PC-9 (cell line): Measurements from ENCODE around the gene MLXIPL. TPM values are rescaled to one million over a fixed set of nuclear protein-coding genes. Genes with fewer than 3 reads are reported as not detected.

Experiments used
- BruUV-seq: library from RNA; stranded (reverse); fragments of 400-500 nt; replicated peaks from 2 replicates; lab custom pipeline; 2021; lab: Mats Ljungman, UMichigan
- CTCF ChIA-PET: fragments of 300-600 bp; sonication (Branson Sonifier 250); formaldehyde crosslinking; loops from one replicate; lab custom pipeline; 2022; ENCODE audit warnings: antibody characterized with exemption; lab: Charles Lee
- POLR2A ChIA-PET: fragments of 300-600 bp; sonication (Branson Sonifier 250); formaldehyde crosslinking; loops from one replicate; lab custom pipeline; 2022; ENCODE audit warnings: antibody characterized with exemption; ENCODE audit not compliant: unreplicated experiment; lab: Charles Lee
- DNase-seq, 2 experiments: peaks; one replicate each; pipeline versions ENCODE4 v3.0.0 to v3.0.0-alpha.2; 2015 to 2022; ENCODE audit warnings: mixed read lengths in 1 of 2
- H2AFZ ChIP-seq: fragments of 200-600 bp; sonication (generic); 2 replicates; pipeline ENCODE4 v1.8.1; 2017; ENCODE audit warnings: antibody characterized with exemption
- H3F3A ChIP-seq: fragments of 200-600 bp; sonication (generic); 2 replicates; pipeline ENCODE4 v1.8.1; 2017; ENCODE audit warnings: antibody characterized with exemption, mild to moderate bottlenecking, low read depth; ENCODE audit not compliant: insufficient read depth
- H3K27ac ChIP-seq: fragments of 200-600 bp; sonication (generic); 2 replicates; pipeline ENCODE4 v1.6.1; 2016; ENCODE audit warnings: mixed run types
- H3K27me3 ChIP-seq: fragments of 200-600 bp; sonication (generic); 2 replicates; pipeline ENCODE4 v1.6.1; 2016; ENCODE audit warnings: low read depth, mixed run types; ENCODE audit not compliant: insufficient read depth
- H3K36me3 ChIP-seq: fragments of 200-600 bp; sonication (generic); 2 replicates; pipeline ENCODE4 v1.6.1; 2016; ENCODE audit warnings: low read depth, mixed run types
- H3K4me1 ChIP-seq: fragments of 200-600 bp; sonication (generic); replicated peaks from 2 replicates; pipeline ENCODE4 v1.6.1; 2016; ENCODE audit warnings: mixed run types; ENCODE audit not compliant: insufficient read depth
- H3K4me2 ChIP-seq: fragments of 200-600 bp; sonication (generic); 2 replicates; pipeline ENCODE4 v1.6.1; 2017; ENCODE audit warnings: mixed run types
- H3K4me3 ChIP-seq: fragments of 200-600 bp; sonication (generic); 2 replicates; pipeline ENCODE4 v1.6.1; 2016; ENCODE audit warnings: mixed run types
- H3K79me2 ChIP-seq: fragments of 200-600 bp; sonication (generic); 2 replicates; pipeline ENCODE4 v1.6.1; 2017; ENCODE audit warnings: low read depth, mixed run types
- H3K9me2 ChIP-seq: fragments of 200-600 bp; sonication (generic); 2 replicates; pipeline ENCODE4 v1.8.1; 2017; ENCODE audit warnings: mild to moderate bottlenecking; ENCODE audit not compliant: insufficient read depth
- H3K9me3 ChIP-seq: fragments of 200-600 bp; sonication (generic); 2 replicates; pipeline ENCODE4 v1.8.1; 2016; ENCODE audit warnings: low read depth; ENCODE audit not compliant: insufficient read depth
- H4K20me1 ChIP-seq: fragments of 200-600 bp; sonication (generic); 2 replicates; pipeline ENCODE4 v1.8.1; 2017; ENCODE audit not compliant: insufficient read depth
- CTCF ChIP-seq: fragments of 200-600 bp; sonication (generic); conservative IDR thresholded peaks from 2 replicates; pipeline ENCODE4 v1.6.1; 2017; ENCODE audit warnings: mixed run types, antibody characterized with exemption, mild to moderate bottlenecking, moderate library complexity
- EZH2 ChIP-seq: fragments of 200-600 bp; sonication (generic); IDR thresholded peaks from 2 replicates; pipeline ENCODE4 v1.8.0; 2017; ENCODE audit warnings: antibody characterized with exemption, low read depth
- intact Hi-C: fragments of 100-400 bp; cut with micrococcal nuclease; formaldehyde crosslinking; loops from one replicate; pipeline ENCODE4 v1.10.0; 2022; ENCODE audit not compliant: unreplicated experiment
- total RNA-seq: library from RNA; stranded (reverse); gene quantifications from 2 replicates; pipeline ENCODE4 v1.2.3, GENCODE V29; 2021

Gene MLXIPL
- total RNA-seq, 1 experiment from 2014 or later: 24.9 TPM

- no peaks in the 10 kb centered on the region for H3K9me3 ChIP-seq
- no peak for DNase-seq
- ChIA-PET POLR2A (no interaction called here), CTCF (no interaction called here)
- H2AFZ ChIP-seq: no peak overlapping the region
- no peaks in the 10 kb centered on the region for H3K4me1 ChIP-seq
- H3K4me2 ChIP-seq: no peak overlapping the region
- H3K9me2 ChIP-seq: no peaks in the 10 kb centered on the region
- H4K20me1 ChIP-seq: peaks cover 58% of the 10 kb centered on the region
- no peak overlapping the region for H3K27ac ChIP-seq
- intact Hi-C loops: no loop called here
- H3F3A ChIP-seq: 0 out of 2 replicates have a peak, but pooled peaks cover 4% of the 10 kb centered on the region
- 0 out of 2 replicates have a peak, but pooled peaks cover 4% of the 10 kb centered on the region for H3K36me3 ChIP-seq
- TF ChIP-seq CTCF (no peak), EZH2 (no peak)
- no peak overlapping the region for H3K4me3 ChIP-seq
- peaks cover 80% of the 10 kb centered on the region for H3K79me2 ChIP-seq
- BruUV-seq: no TSS peak
- H3K27me3 ChIP-seq: no peaks in the 10 kb centered on the region
Observed at GRCh38 chr7:73549176-73549575, 75.1 kb downstream of the MLXIPL start.

- intact Hi-C loops: no loop called here
- Histone ChIP-seq H3K4me1 (no peaks in the 10 kb centered on the region), H3K4me3 (no peak overlapping the region), H2AFZ (no peak overlapping the region), H3K9me3 (no peaks in the 10 kb centered on the region), H3K9me2 (no peaks in the 10 kb centered on the region), H3F3A (0 out of 2 replicates have a peak, but pooled peaks cover 4% of the 10 kb centered on the region), H3K79me2 (peaks cover 66% of the 10 kb centered on the region), H3K27me3 (no peaks in the 10 kb centered on the region), H3K27ac (no peak overlapping the region), H3K4me2 (no peak overlapping the region), H3K36me3 (0 out of 2 replicates have a peak, but pooled peaks cover 4% of the 10 kb centered on the region), H4K20me1 (peaks cover 52% of the 10 kb centered on the region)
- ChIA-PET POLR2A (interaction anchor here (0.6 kb wide), 1 partner anchor 25 kb away, joined by 5 read pairs; no protein-coding TSS in a partner anchor), CTCF (no interaction called here)
- no peak for DNase-seq
- no TSS peak for BruUV-seq
- TF ChIP-seq CTCF: no peak
- no peak for TF ChIP-seq EZH2
Observed at GRCh38 chr7:73547841-73548240, 76.5 kb downstream of the MLXIPL start.

- CTCF ChIA-PET: no interaction called here
Observed at GRCh38 chr7:73544678-73545077, 79.6 kb downstream of the MLXIPL start.

More at GRCh38 chr7:73544678-73545077, 79.6 kb downstream of the MLXIPL start:
- H3K9me2 ChIP-seq: no peaks in the 10 kb centered on the region
- no peak overlapping the region for H3K4me2 ChIP-seq
- no peaks in the 10 kb centered on the region for H3K4me1 ChIP-seq
- H3K79me2 ChIP-seq: peaks cover 45% of the 10 kb centered on the region
- peaks cover 14% of the 10 kb centered on the region; the same call in 1 of the 2 replicates for H3K36me3 ChIP-seq
- peaks cover 43% of the 10 kb centered on the region for H4K20me1 ChIP-seq
- H3K9me3 ChIP-seq: no peaks in the 10 kb centered on the region
- H3K4me3 ChIP-seq: no peak overlapping the region
- no peak for TF ChIP-seq CTCF
- TF ChIP-seq EZH2: no peak
- BruUV-seq: no TSS peak
- POLR2A ChIA-PET: no interaction called here
- no peaks in the 10 kb centered on the region for H3K27me3 ChIP-seq
- intact Hi-C loops: no loop called here
- no peak overlapping the region for H3K27ac ChIP-seq
- no peak for DNase-seq
- H2AFZ ChIP-seq: no peak overlapping the region
- H3F3A ChIP-seq: 0 out of 2 replicates have a peak, but pooled peaks cover 4% of the 10 kb centered on the region

Other genes starting within 250 kb of the MLXIPL start
- 0.92 and 1.3 TPM in 2 replicates for gene FZD9, start 190.7 kb downstream of the MLXIPL start, total RNA-seq
- 73.6 and 88.4 TPM in 2 replicates for gene BAZ1B, start 102.2 kb downstream of the MLXIPL start, total RNA-seq
- gene BCL7B, start 66.8 kb downstream of the MLXIPL start, total RNA-seq: 57.1 and 70.4 TPM in 2 replicates
- gene TBL2, start 45.9 kb downstream of the MLXIPL start, total RNA-seq: 43.9 and 49.2 TPM in 2 replicates
- gene VPS37D, start 43.3 kb upstream of the MLXIPL start, total RNA-seq: 8.3 and 12.4 TPM in 2 replicates
- gene DNAJC30, start 58.9 kb upstream of the MLXIPL start, total RNA-seq: 8.0 and 9.5 TPM in 2 replicates
- gene BUD23, start 59.1 kb upstream of the MLXIPL start, total RNA-seq: 122 and 158 TPM in 2 replicates
- 39.1 and 40.5 TPM in 2 replicates for gene STX1A, start 95.1 kb upstream of the MLXIPL start, total RNA-seq
- gene ABHD11, start 114.3 kb upstream of the MLXIPL start, total RNA-seq: 74.4 and 92.6 TPM in 2 replicates
- gene CLDN3, start 145.7 kb upstream of the MLXIPL start, total RNA-seq: 31.3 and 45.2 TPM in 2 replicates
- gene CLDN4, start 206.5 kb upstream of the MLXIPL start, total RNA-seq: 498 and 602 TPM in 2 replicates
- gene METTL27, start 218.0 kb upstream of the MLXIPL start, total RNA-seq: 23.2 and 34.7 TPM in 2 replicates
- gene TMEM270, start 236.6 kb upstream of the MLXIPL start, total RNA-seq: 0.48 and 0.72 TPM in 2 replicates